Psoas muscle (tissue), 8 donors: ENCODE data around the gene HOXA13. TPM values are rescaled to one million over a fixed set of nuclear protein-coding genes. Genes with fewer than 3 reads are reported as not detected.

ENCODE experiments used
- ATAC-seq, 4 donors: fragments of 200-7000 bp; cut with Tn5 transposase; one replicate each; pipeline ENCODE4 v1.9.1; 2020; ENCODE audit warnings: moderate library complexity in 3 of 4, mild to moderate bottlenecking in 2 of 4
- DNase-seq, 2 donors: peaks; one replicate each; pipeline ENCODE4 v3.0.0-alpha.2; 2020
- H3K27ac ChIP-seq: fragments of 200-600 bp; one replicate; pipeline ENCODE4 v1.8.0; 2022
- H3K27me3 ChIP-seq, 3 donors: fragments of 200-600 bp in 1 of 3; one replicate each; pipeline versions ENCODE4 v1.6.1 to v1.8.0; 2013 to 2022; ENCODE audit warnings: low read length in 2 of 3, mild to moderate bottlenecking in 2 of 3, moderate library complexity in 1 of 3; ENCODE audit not compliant: insufficient read depth in 3 of 3
- H3K36me3 ChIP-seq, 2 donors: fragments of 200-600 bp in 1 of 2; one replicate each; pipeline versions ENCODE4 v1.6.1 to v1.8.0; 2013 to 2022; ENCODE audit warnings: low read depth in 1 of 2, mild to moderate bottlenecking in 1 of 2, moderate library complexity in 1 of 2; ENCODE audit not compliant: insufficient read depth in 1 of 2
- H3K4me1 ChIP-seq: fragments of 200-600 bp; one replicate; pipeline ENCODE4 v1.8.0; 2022
- H3K4me3 ChIP-seq: fragments of 200-600 bp; one replicate; pipeline ENCODE4 v1.8.0; 2022; ENCODE audit warnings: mild to moderate bottlenecking
- H3K9me3 ChIP-seq: fragments of 200-600 bp; one replicate; pipeline ENCODE4 v1.8.0; 2022
- CTCF ChIP-seq: fragments of 200-600 bp; IDR thresholded peaks from one replicate; pipeline ENCODE4 v1.8.0; 2022; ENCODE audit warnings: antibody characterized with exemption
- WGBS, 3 donors: extraction: QIAGEN DNeasy Blood & Tissue Kit; methylation state at CpG; one replicate each; pipeline versions ENCODE4 v1.1.6 to v1.1.7; 2013; 5-methylcytosine and 5-hydroxymethylcytosine counted together
- intact Hi-C, 2 donors: fragments of 100-400 bp; cut with DNase I; formaldehyde crosslinking; loops; one replicate each; pipeline versions ENCODE4 v1.11.0 to v1.14.2; 2022
- polyA plus RNA-seq, 3 donors: library from polyadenylated mRNA; stranded (reverse); fragments of 200-250 nt; gene quantifications; one replicate each; pipeline ENCODE4 v1.2.3, GENCODE V29; 2013
- total RNA-seq, 4 donors: library from RNA; stranded (reverse); fragmentation: NEBNext Ultra II Directional in 2 of 4; extraction: Animal tissue kit (Norgen Biotek cat#: 25700) in 2 of 4; gene quantifications; one replicate each; pipeline versions ENCODE4 v1.2.1 to v1.2.4, GENCODE V29; 2021 to 2023
- donor health status: healthy with polysubstance abuse.
- donor health status: DM: no; HTN: no; CAD: no; lungs with moderate emphysema.
- donor health status: Bipolar disorder and iron deficiency.
- donor health status: healthy.
- donor health status: DM: yes; HTN: yes; CAD: no.
- donor health status: DM: no; HTN: no; CAD: no.
- donor health status: DM: no; HTN: no; CAD: no.
- donor health status: DM: yes; HTN: yes; CAD: no.

HOXA13 gene
- total and polyA plus RNA-seq, 7 donors: 0.01 to 0.08 (median 0.06) TPM; not detected in 4

DNA sequence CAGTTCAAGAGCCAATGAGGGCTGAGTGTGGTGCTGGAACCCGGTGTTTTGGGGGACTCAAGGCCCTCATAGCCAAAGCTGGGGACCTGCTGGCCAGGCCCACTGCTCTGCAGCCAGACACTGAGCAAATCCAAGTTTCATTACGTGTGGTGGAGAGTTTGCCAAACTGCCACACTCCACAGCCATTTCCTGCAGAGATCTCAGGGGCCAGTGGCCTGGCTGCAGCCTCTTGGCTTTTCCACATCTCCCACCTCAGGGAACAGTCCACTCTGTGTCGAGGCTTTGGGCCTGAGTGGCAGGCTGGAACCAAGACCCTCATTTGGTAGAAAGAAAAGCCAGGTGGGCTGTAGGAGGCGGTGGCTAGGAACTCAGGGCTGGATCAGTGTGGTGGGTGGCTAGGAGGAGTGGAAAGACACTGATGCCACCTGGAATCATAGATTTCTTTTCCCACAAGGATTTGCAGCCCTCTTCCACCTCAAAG, 18.1 kb downstream of the HOXA13 start:
- H3K27ac ChIP-seq: no peak overlapping the region

DNA sequence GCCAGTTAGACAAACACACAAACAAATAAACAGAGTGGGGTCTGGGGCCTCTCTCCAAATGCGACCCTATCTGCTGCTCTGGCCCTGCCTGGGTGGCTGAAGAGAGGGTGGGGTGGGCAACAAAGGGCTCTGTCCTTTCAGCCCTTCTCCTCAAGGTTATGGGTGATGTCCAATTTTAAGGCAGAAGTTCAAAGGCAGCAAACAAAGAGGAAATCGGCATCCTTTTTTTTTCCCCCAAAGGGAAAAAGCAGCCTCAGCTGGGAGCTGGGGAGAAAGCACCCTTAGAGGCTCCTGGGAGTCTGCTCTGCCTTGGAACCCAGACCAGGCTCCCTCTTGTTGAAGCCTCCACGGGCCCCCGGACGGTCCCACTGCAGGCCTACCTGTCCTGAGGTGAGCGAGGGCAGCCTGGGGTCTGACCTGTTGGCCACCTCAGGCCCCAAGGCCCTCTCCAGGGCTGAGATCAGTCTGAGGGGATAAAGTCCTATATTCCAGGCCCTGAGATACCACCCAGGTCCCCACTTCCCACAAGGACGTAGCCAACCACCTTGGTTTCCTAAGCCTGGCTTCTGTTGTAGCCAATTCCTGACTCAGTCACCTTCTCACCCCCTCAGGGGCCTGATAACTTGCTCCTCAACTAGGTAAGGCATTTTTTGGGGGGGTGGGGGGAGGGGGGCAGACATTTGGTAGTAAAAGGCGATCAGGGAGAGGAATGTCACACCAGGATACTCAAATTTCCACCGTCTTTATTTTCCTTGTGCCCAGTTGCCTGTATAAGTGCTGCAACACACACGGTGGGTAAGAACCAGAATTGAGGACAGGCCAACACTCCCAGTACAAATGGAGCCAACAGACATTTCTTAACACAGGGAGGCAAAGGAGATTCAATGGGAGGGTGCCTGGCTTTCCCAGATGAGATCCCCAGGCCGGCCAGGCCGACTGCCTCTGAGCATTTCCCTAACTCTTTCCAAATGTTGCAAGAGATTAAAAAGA, 19.2 kb downstream of the HOXA13 start:
- DNase-seq: peak in 1 of 2 donors; percentile 52
- peaks cover 36% of the 10 kb centered on the region for H3K4me1 ChIP-seq
- H3K9me3 ChIP-seq: no peaks in the 10 kb centered on the region
- 88 to 92% (median 88%) methylated on average over 12 of the region's 12 CpGs for WGBS, 3 donors
- no peak for TF ChIP-seq CTCF
- H3K4me3 ChIP-seq: no peak overlapping the region
- no peak for ATAC-seq
- H3K27me3 ChIP-seq: peaks cover 0 to 45% (median 4%) of the 10 kb centered on the region in 3 donors
- H3K36me3 ChIP-seq: no peaks in the 10 kb centered on the region
- intact Hi-C loops: no loop called here
- no peak overlapping the region for H3K27ac ChIP-seq

More for the DNA sequence above, 18.1 kb downstream of the HOXA13 start:
- WGBS, 3 donors: 77 to 90% (median 83%) methylated on average over 4 of the region's 4 CpGs
- DNase-seq: no peak
- no peak for TF ChIP-seq CTCF
- Histone ChIP-seq H3K9me3 (no peaks in the 10 kb centered on the region), H3K36me3 (no peaks in the 10 kb centered on the region), H3K4me1 (peaks cover 33% of the 10 kb centered on the region), H3K4me3 (no peak overlapping the region), H3K27me3 (peaks cover 0 to 55% (median 7%) of the 10 kb centered on the region in 3 donors)
- no peak for ATAC-seq
- intact Hi-C loops: no loop called here

- DNase-seq (peak; percentile 72 to 90), ATAC-seq (peak; percentile 71 to 72 (median 72))
- intact Hi-C loops: no loop called here
- peak overlapping the region; percentile 92 for H3K27ac ChIP-seq
- 15 to 19% (median 17%) methylated on average over 56 of the region's 56 CpGs for WGBS, 3 donors
- H3K9me3 ChIP-seq: no peaks in the 10 kb centered on the region
- peak; percentile 93 for TF ChIP-seq CTCF
- peaks cover 0 to 35% (median 4%) of the 10 kb centered on the region in 3 donors for H3K27me3 ChIP-seq
- H3K4me1 ChIP-seq: peaks cover 33% of the 10 kb centered on the region
- H3K4me3 ChIP-seq: peak overlapping the region; percentile 79
- no peaks in the 10 kb centered on the region for H3K36me3 ChIP-seq
These were observed 20.1 kb downstream of the HOXA13 start for GRCh38 chr7:27179503-27180430.

DNA sequence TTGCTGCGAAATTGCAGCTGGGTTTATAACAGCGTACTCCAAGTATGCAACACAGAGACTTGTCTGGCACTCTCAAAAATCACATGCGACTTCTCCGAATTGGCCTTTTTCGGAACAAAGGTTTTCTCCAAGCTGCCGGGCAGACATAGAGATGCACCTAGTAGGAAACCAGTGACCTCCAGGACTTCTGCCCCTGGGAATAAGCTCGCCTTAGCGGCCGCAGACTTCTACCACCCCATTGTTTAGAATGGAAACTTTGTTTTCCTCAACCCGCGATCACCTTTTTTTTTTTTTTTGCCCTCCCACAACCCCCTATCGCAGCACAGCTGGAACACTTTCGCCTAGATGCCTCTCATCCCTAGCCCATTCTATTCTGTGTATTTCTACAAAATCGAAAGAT, 20.9 kb downstream of the HOXA13 start:
- Histone ChIP-seq H3K4me3 (peak overlapping the region; percentile 79), H3K36me3 (no peaks in the 10 kb centered on the region), H3K4me1 (peaks cover 33% of the 10 kb centered on the region), H3K9me3 (no peaks in the 10 kb centered on the region), H3K27me3 (peaks cover 0 to 28% (median 4%) of the 10 kb centered on the region in 3 donors), H3K27ac (peak overlapping the region; percentile 92)
- no peak for DNase-seq
- no peak for TF ChIP-seq CTCF
- 31 to 45% (median 41%) methylated on average over 14 of the region's 14 CpGs for WGBS, 3 donors
- intact Hi-C loops: no loop called here
- no peak for ATAC-seq
